ENCODE data around the gene AMPH. TPM values are rescaled to one million over a fixed set of nuclear protein-coding genes. Genes with fewer than 3 reads are reported as not detected.
"Not testable (repeated sequence)": the region's sequence is repeated elsewhere in the genome, so short reads cannot be mapped to it uniquely, and the experiment has no call there.

The AMPH gene
- total RNA-seq, 3 donors from 2014 or later (not counting 1 experiment from before 2014, with no cell fraction given): 0.18 TPM; not detected in 2

GRCh38 chr7:38360776-38361175, 270.4 kb downstream of the AMPH start:
- peak overlapping the region; percentile 78 for H3K4me3 Mint-ChIP-seq
- ATAC-seq: no peak
- Histone ChIP-seq H3K9me3 (ENCODE audit: control insufficient read depth, insufficient read depth, low read length) (no peaks in the 10 kb centered on the region), H3K4me1 (ENCODE audit: control insufficient read depth, insufficient read depth, low read length) (peaks cover 41% of the 10 kb centered on the region), H3K36me3 (ENCODE audit: control insufficient read depth, insufficient read depth, low read length) (peaks cover 7% of the 10 kb centered on the region), H3K27ac (ENCODE audit: low read length) (no peak overlapping the region), H3K27me3 (ENCODE audit: control insufficient read depth, insufficient read depth, low read length) (no peaks in the 10 kb centered on the region), H3K4me3 (ENCODE audit: low read length) (no peak overlapping the region)
- no peaks in the 10 kb centered on the region for H3K36me3 Mint-ChIP-seq
- no peak for TF ChIP-seq CTCF (IDR thresholded peaks at IDR 0.05)
- H3K27ac Mint-ChIP-seq: peak overlapping the region; percentile 89 to 95
- DNase-seq: no peak
- no CpG with 5 or more reads among the region's 1 CpG for WGBS (ENCODE audit: insufficient coverage)
- H3K9me3 Mint-ChIP-seq: no peaks in the 10 kb centered on the region
- peaks cover 47 to 68% of the 10 kb centered on the region in 2 donors for H3K4me1 Mint-ChIP-seq
- intact Hi-C loops (cut with micrococcal nuclease): no loop called here
- H3K27me3 Mint-ChIP-seq (ENCODE audit: low read depth in 2 of 2): no peaks in the 10 kb centered on the region

- peak; percentile 67 to 85 for DNase-seq
- ATAC-seq: peak; percentile 66 to 80 (median 67)
- WGBS (ENCODE audit: insufficient coverage): 22% methylated on average over 5 of the region's 5 CpGs
- H3K27me3 Mint-ChIP-seq (ENCODE audit: low read depth in 2 of 2); intact Hi-C loops (cut with micrococcal nuclease); H3K9me3 ChIP-seq (ENCODE audit: control insufficient read depth, insufficient read depth, low read length); H3K36me3 Mint-ChIP-seq; H3K9me3 Mint-ChIP-seq; H3K27me3 ChIP-seq (ENCODE audit: control insufficient read depth, insufficient read depth, low read length): not testable (repeated sequence)
- Mint-ChIP-seq H3K4me1 (peaks cover 33 to 73% of the 10 kb centered on the region in 2 donors), H3K4me3 (peak overlapping the region; percentile 78), H3K27ac (peak overlapping the region; percentile 89 to 95)
- Histone ChIP-seq H3K4me1 (ENCODE audit: control insufficient read depth, insufficient read depth, low read length) (peaks cover 45% of the 10 kb centered on the region), H3K4me3 (ENCODE audit: low read length) (peak overlapping the region; percentile 25), H3K27ac (ENCODE audit: low read length) (peak overlapping the region; percentile 84), H3K36me3 (ENCODE audit: control insufficient read depth, insufficient read depth, low read length) (peaks cover 11% of the 10 kb centered on the region)
- TF ChIP-seq CTCF (IDR thresholded peaks at IDR 0.05): peak; percentile 64
These were observed 272.0 kb downstream of the AMPH start for GRCh38 chr7:38359071-38359601.

- Histone ChIP-seq H3K4me1 (ENCODE audit: control insufficient read depth, insufficient read depth, low read length) (peaks cover 50% of the 10 kb centered on the region), H3K27ac (ENCODE audit: low read length) (peak overlapping the region; percentile 84), H3K4me3 (ENCODE audit: low read length) (peak overlapping the region; percentile 25), H3K36me3 (ENCODE audit: control insufficient read depth, insufficient read depth, low read length) (peaks cover 11% of the 10 kb centered on the region)
- H3K9me3 Mint-ChIP-seq; intact Hi-C loops (cut with micrococcal nuclease); H3K36me3 Mint-ChIP-seq; H3K9me3 ChIP-seq (ENCODE audit: control insufficient read depth, insufficient read depth, low read length); H3K27me3 ChIP-seq (ENCODE audit: control insufficient read depth, insufficient read depth, low read length); H3K27me3 Mint-ChIP-seq (ENCODE audit: low read depth in 2 of 2): not testable (repeated sequence)
- Mint-ChIP-seq H3K27ac (peak overlapping the region; percentile 89 to 95), H3K4me3 (peak overlapping the region; percentile 78), H3K4me1 (peaks cover 27 to 75% of the 10 kb centered on the region in 2 donors)
- 28% methylated on average over 6 of the region's 6 CpGs for WGBS (ENCODE audit: insufficient coverage)
- peak in 1 of 2 donors; percentile 64 for DNase-seq
- peak; percentile 18 to 47 (median 38) for ATAC-seq
These were observed 272.8 kb downstream of the AMPH start for GRCh38 chr7:38358273-38358831.

GRCh38 chr7:38354271-38354851, 276.8 kb downstream of the AMPH start:
- H3K27me3 ChIP-seq (ENCODE audit: control insufficient read depth, insufficient read depth, low read length); H3K4me3 Mint-ChIP-seq; H3K27me3 Mint-ChIP-seq (ENCODE audit: low read depth in 2 of 2); H3K36me3 Mint-ChIP-seq; H3K9me3 ChIP-seq (ENCODE audit: control insufficient read depth, insufficient read depth, low read length); H3K9me3 Mint-ChIP-seq; H3K4me3 ChIP-seq (ENCODE audit: low read length); ATAC-seq; intact Hi-C loops (cut with micrococcal nuclease): not testable (repeated sequence)
- H3K27ac Mint-ChIP-seq: peak overlapping the region in 1 of 2 donors; percentile 91
- DNase-seq: peak; percentile 66 to 77
- Histone ChIP-seq H3K27ac (ENCODE audit: low read length) (peak overlapping the region; percentile 62), H3K36me3 (ENCODE audit: control insufficient read depth, insufficient read depth, low read length) (peaks cover 14% of the 10 kb centered on the region), H3K4me1 (ENCODE audit: control insufficient read depth, insufficient read depth, low read length) (peaks cover 46% of the 10 kb centered on the region)
- TF ChIP-seq CTCF (IDR thresholded peaks at IDR 0.05): peak; percentile 67
- peaks cover 10 to 68% of the 10 kb centered on the region in 2 donors for H3K4me1 Mint-ChIP-seq
- 72% methylated on average over 7 of the region's 8 CpGs for WGBS (ENCODE audit: insufficient coverage)

- peak in 1 of 2 donors; percentile 63 for DNase-seq
- H3K27me3 ChIP-seq (ENCODE audit: control insufficient read depth, insufficient read depth, low read length); H3K4me3 Mint-ChIP-seq; intact Hi-C loops (cut with micrococcal nuclease); H3K9me3 Mint-ChIP-seq; H3K27me3 Mint-ChIP-seq (ENCODE audit: low read depth in 2 of 2); H3K9me3 ChIP-seq (ENCODE audit: control insufficient read depth, insufficient read depth, low read length); H3K36me3 Mint-ChIP-seq: not testable (repeated sequence)
- Histone ChIP-seq H3K36me3 (ENCODE audit: control insufficient read depth, insufficient read depth, low read length) (peaks cover 14% of the 10 kb centered on the region), H3K4me3 (ENCODE audit: low read length) (peak overlapping the region; percentile 2), H3K4me1 (ENCODE audit: control insufficient read depth, insufficient read depth, low read length) (peaks cover 43% of the 10 kb centered on the region), H3K27ac (ENCODE audit: low read length) (peak overlapping the region; percentile 62)
- H3K4me1 Mint-ChIP-seq: peaks cover 5 to 66% of the 10 kb centered on the region in 2 donors
- 15% methylated on average over 7 of the region's 7 CpGs for WGBS (ENCODE audit: insufficient coverage)
- peak overlapping the region in 1 of 2 donors; percentile 91 for H3K27ac Mint-ChIP-seq
- ATAC-seq: peak in 2 of 3 donors; percentile 43 to 59
These were observed 277.7 kb downstream of the AMPH start for GRCh38 chr7:38353431-38353881.

Measured in natural killer cell (primary cell).